Measurements from ENCODE around the gene SELL.

SELL gene

GRCh38 chr1:169644297-169644696 lies 67.1 kb downstream of the SELL start:
- Histone ChIP-seq H3K9me3 (ENCODE audit: severe bottlenecking) (no peaks in the 10 kb centered on the region), H3K27ac (ENCODE audit: poor library complexity, severe bottlenecking) (no peak overlapping the region), H3K4me3 (ENCODE audit: severe bottlenecking) (no peak overlapping the region), H3K27me3 (ENCODE audit: insufficient read depth, poor library complexity, severe bottlenecking) (peaks cover 11% of the 10 kb centered on the region), H3K36me3 (ENCODE audit: low read depth) (no peaks in the 10 kb centered on the region), H3K4me1 (ENCODE audit: insufficient read depth, poor library complexity, severe bottlenecking) (no peaks in the 10 kb centered on the region)
- no peak for TF ChIP-seq CTCF (IDR thresholded peaks at IDR 0.05; ENCODE audit: poor library complexity, severe bottlenecking)
- ATAC-seq (ENCODE audit: low read depth) (no peak), DNase-seq (ENCODE audit: low spot score) (no peak)
